Activated CD8-positive, alpha-beta memory T cell treated with anti-CD3 and anti-CD28 coated beads for 4 hours (primary cell): ENCODE measurements around the gene MMAB.

ENCODE experiments used
- DNase-seq, 2 donors: peaks; one replicate each; pipeline ENCODE4 v3.0.0-alpha.2; 2020; ENCODE audit warnings: low read depth in 2 of 2

MMAB gene

DNA sequence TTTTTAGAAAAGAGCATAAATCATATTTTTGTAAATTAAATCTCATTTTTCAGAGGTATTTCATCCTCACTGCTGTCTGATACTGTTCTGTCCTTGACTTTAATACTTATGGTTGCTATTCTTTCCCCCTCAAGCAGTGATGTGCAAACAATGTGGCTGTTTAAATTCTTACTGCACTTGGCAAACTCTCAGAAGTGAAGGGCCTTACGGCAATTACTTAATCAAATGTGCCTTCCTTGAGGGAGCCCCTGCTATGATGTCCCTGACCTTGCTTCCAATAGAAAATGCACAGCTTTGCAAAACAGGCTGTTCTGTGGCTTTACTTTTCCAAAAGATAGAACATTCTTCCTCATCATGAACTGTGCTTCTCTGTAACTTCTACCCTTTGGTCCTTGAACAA lies 60.7 kb downstream of the MMAB start:
- DNase-seq = no peak

DNA sequence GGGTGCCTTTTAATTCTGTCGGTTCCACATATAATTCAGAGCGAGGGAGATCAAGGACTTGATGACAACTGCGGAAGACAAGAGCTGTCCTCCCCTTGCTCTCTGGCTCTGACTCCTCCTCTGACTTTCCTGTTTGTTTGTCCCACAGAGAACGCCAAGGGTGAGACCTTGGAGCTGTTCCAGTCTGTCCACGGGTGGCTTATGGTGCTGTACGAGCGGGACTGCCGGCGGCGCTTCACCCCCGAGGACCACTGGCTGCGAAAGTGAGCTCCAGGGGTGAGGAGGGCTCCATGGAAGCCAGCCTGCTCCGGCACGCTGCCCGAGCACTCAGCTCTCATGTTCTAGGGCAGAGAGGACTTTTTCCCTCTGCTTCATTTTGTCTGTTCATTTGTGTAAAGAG lies 63.1 kb downstream of the MMAB start:
- DNase-seq = no peak

DNA sequence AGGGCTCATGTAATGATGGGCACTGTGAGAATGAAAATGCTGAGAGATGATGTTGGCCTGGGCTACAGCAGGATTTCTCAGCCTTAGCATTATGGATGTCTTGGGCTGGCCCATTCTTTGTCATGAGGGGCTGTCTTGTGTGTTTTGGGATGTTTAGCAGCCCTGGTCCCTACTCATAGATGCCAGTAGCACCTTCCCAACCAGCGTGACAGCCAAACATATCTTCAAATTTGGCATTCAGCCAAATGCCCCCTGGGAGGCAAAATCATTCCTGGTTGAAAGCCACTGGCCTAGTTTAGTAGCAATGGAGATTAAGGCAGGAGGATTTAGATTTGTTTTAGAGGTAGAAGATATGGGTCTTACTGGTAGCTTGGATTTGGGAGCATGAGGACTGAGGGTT lies 69.2 kb downstream of the MMAB start:
- no peak for DNase-seq
